Esophagus muscularis mucosa (tissue), 4 donors: Measurements from ENCODE around the gene PIK3C2G. TPM values are rescaled to one million over a fixed set of nuclear protein-coding genes. Genes with fewer than 3 reads are reported as not detected.

Source experiments
- DNase-seq: peaks from one replicate; pipeline ENCODE4 v3.0.0-alpha.2; 2017; ENCODE audit errors: extremely low spot score
- H3K27ac ChIP-seq, 4 donors: fragments of 200-600 bp; sonication (generic); replicated peaks in 1 of 4; 1 replicate in 3 of 4; 2 replicates in 1 of 4; pipeline ENCODE4 v1.5.1; 2016 to 2019; ENCODE audit warnings: mild to moderate bottlenecking in 1 of 4
- H3K27me3 ChIP-seq, 4 donors: fragments of 200-600 bp; sonication (generic); one replicate each; pipeline versions ENCODE4 v1.5.1 to v1.6.0; 2016 to 2019
- H3K36me3 ChIP-seq, 4 donors: fragments of 200-600 bp; sonication (generic); one replicate each; pipeline ENCODE4 v1.5.1; 2016 to 2019
- H3K4me1 ChIP-seq, 4 donors: fragments of 200-600 bp; sonication (generic); one replicate each; pipeline ENCODE4 v1.5.1; 2016 to 2019
- H3K4me3 ChIP-seq, 4 donors: fragments of 200-600 bp; sonication (generic); 1 replicate in 2 of 4; 2 replicates in 2 of 4; pipeline ENCODE4 v1.5.1; 2016 to 2019; ENCODE audit warnings: mild to moderate bottlenecking in 4 of 4, moderate library complexity in 1 of 4
- H3K9me3 ChIP-seq, 4 donors: fragments of 200-600 bp; sonication (generic); 1 replicate in 3 of 4; 2 replicates in 1 of 4; pipeline ENCODE4 v1.5.1; 2016 to 2019
- CTCF ChIP-seq, 3 experiments: fragments of 200-600 bp in 2 of 3; fragments of 450-650 bp in 1 of 3; sonication (generic) in 2 of 3; IDR thresholded peaks; one replicate each; pipeline ENCODE4 v1.5.1; 2017 to 2019; ENCODE audit warnings: antibody characterized with exemption in 3 of 3, mild to moderate bottlenecking in 2 of 3, moderate library complexity in 1 of 3
- EP300 ChIP-seq: sonication (generic); formaldehyde crosslinking; IDR thresholded peaks from one replicate; pipeline ENCODE4 v1.6.1; 2017; ENCODE audit warnings: antibody characterized with exemption
- POLR2A ChIP-seq: fragments of 450-650 bp; IDR thresholded peaks from one replicate; pipeline ENCODE4 v1.6.1; 2017; ENCODE audit warnings: antibody characterized with exemption, moderate library complexity, mild to moderate bottlenecking, low read depth
- POLR2AphosphoS5 ChIP-seq, 2 donors: sonication (generic); formaldehyde crosslinking; IDR thresholded peaks; one replicate each; pipeline ENCODE4 v1.6.1; 2017; ENCODE audit warnings: antibody characterized with exemption in 2 of 2
- WGBS: methylation state at CpG from one replicate; pipeline ENCODE4 v1.1.5; 2018; 5-methylcytosine and 5-hydroxymethylcytosine counted together
- intact Hi-C: fragments of 100-400 bp; cut with DNase I; formaldehyde crosslinking; loops from one replicate; pipeline ENCODE4 v1.15.1; 2023
- total RNA-seq, 4 donors: library from RNA; depleted of rRNA; stranded (reverse); fragments of >200 nt; gene quantifications; one replicate each; pipeline versions ENCODE4 v1.1.0 to v1.2.1, GENCODE V29; 2016

The PIK3C2G gene
- total RNA-seq, 4 donors from 2014 or later = 0.06 to 1.2 (median 0.61) TPM

- H3K27me3 ChIP-seq = no peaks in the 10 kb centered on the region
- H3K36me3 ChIP-seq = no peaks in the 10 kb centered on the region
- H3K4me1 ChIP-seq = no peaks in the 10 kb centered on the region
- no peak overlapping the region for H3K27ac ChIP-seq
- DNase-seq = no peak
- intact Hi-C loops = no loop called here
- no peaks in the 10 kb centered on the region for H3K9me3 ChIP-seq
- no peak for TF ChIP-seq CTCF (IDR thresholded peaks at IDR 0.05)
- no peak overlapping the region for H3K4me3 ChIP-seq
These were observed 334.1 kb downstream of the PIK3C2G start for GRCh38 chr12:18595412-18595811.

- no peak overlapping the region for H3K4me3 ChIP-seq
- DNase-seq = no peak
- H3K27ac ChIP-seq = no peak overlapping the region
- H3K36me3 ChIP-seq = no peaks in the 10 kb centered on the region
- intact Hi-C loops = no loop called here
- H3K9me3 ChIP-seq = no peaks in the 10 kb centered on the region
- no peaks in the 10 kb centered on the region for H3K27me3 ChIP-seq
- no peak for TF ChIP-seq EP300
- no peak for TF ChIP-seq CTCF (IDR thresholded peaks at IDR 0.05)
- no peak for TF ChIP-seq POLR2AphosphoS5 (IDR thresholded peaks at IDR 0.05)
- TF ChIP-seq POLR2A = no peak
- no peaks in the 10 kb centered on the region for H3K4me1 ChIP-seq
- 92% methylated on average over 2 of the region's 7 CpGs for WGBS
These were observed 340.6 kb downstream of the PIK3C2G start for GRCh38 chr12:18601962-18602361.

- WGBS = 61% methylated on average over 2 of the region's 2 CpGs
- Histone ChIP-seq H3K4me3 (no peak overlapping the region), H3K27ac (peak overlapping the region in 2 of 4 donors; percentile 4 to 28), H3K27me3 (no peaks in the 10 kb centered on the region), H3K4me1 (peaks cover 0 to 11% (median 8%) of the 10 kb centered on the region in 4 donors), H3K9me3 (no peaks in the 10 kb centered on the region), H3K36me3 (no peaks in the 10 kb centered on the region)
- no peak for DNase-seq
- TF ChIP-seq EP300 (no peak), CTCF (IDR thresholded peaks at IDR 0.05) (no peak), POLR2AphosphoS5 (IDR thresholded peaks at IDR 0.05) (no peak), POLR2A (no peak)
- intact Hi-C loops = no loop called here
These were observed 351.7 kb downstream of the PIK3C2G start for GRCh38 chr12:18612971-18613370.

GRCh38 chr12:18620986-18621385 is 359.7 kb downstream of the PIK3C2G start:
- no peak overlapping the region for H3K4me3 ChIP-seq
- peaks cover 0 to 13% (median 6%) of the 10 kb centered on the region in 4 donors for H3K4me1 ChIP-seq
- TF ChIP-seq EP300 (no peak), POLR2A (no peak), CTCF (IDR thresholded peaks at IDR 0.05) (no peak), POLR2AphosphoS5 (IDR thresholded peaks at IDR 0.05) (no peak)
- DNase-seq = no peak
- no peaks in the 10 kb centered on the region for H3K36me3 ChIP-seq
- H3K27ac ChIP-seq = no peak overlapping the region
- H3K27me3 ChIP-seq = no peaks in the 10 kb centered on the region
- intact Hi-C loops = no loop called here
- H3K9me3 ChIP-seq = peaks cover 0 to under 1% (median 0%) of the 10 kb centered on the region in 4 donors

GRCh38 chr12:18629445-18629844 is 368.1 kb downstream of the PIK3C2G start:
- TF ChIP-seq POLR2AphosphoS5 (IDR thresholded peaks at IDR 0.05) (no peak), CTCF (IDR thresholded peaks at IDR 0.05) (no peak), POLR2A (no peak), EP300 (no peak)
- H3K27me3 ChIP-seq = no peaks in the 10 kb centered on the region
- WGBS = 94% methylated on average over 2 of the region's 2 CpGs
- no peaks in the 10 kb centered on the region for H3K36me3 ChIP-seq
- no peak overlapping the region for H3K27ac ChIP-seq
- no peaks in the 10 kb centered on the region for H3K4me1 ChIP-seq
- no peak overlapping the region for H3K4me3 ChIP-seq
- intact Hi-C loops = no loop called here
- peaks cover 0 to 11% (median 4%) of the 10 kb centered on the region in 4 donors for H3K9me3 ChIP-seq
- no peak for DNase-seq
